HEK293T (cell line): ENCODE data around the gene FAM229A.
"Not testable (repeated sequence)": the region's sequence is repeated elsewhere in the genome, so short reads cannot be mapped to it uniquely, and the experiment has no call there.

ENCODE experiments used
- CTCF ChIA-PET: fragments of 350-600 bp; formaldehyde crosslinking; extraction: SDS; loops from one replicate; lab custom pipeline; 2021; ENCODE audit warnings: antibody characterized with exemption, inconsistent platforms; lab: Yijun Ruan, JAX
- POLR2A ChIA-PET: fragments of 350-600 bp; formaldehyde crosslinking; extraction: SDS; loops from one replicate; lab custom pipeline; 2020; ENCODE audit warnings: antibody characterized with exemption, inconsistent platforms; lab: Yijun Ruan, JAX
- DNase-seq: peaks from one replicate; pipeline ENCODE4 v3.0.0; 2012; ENCODE audit warnings: mixed read lengths; ENCODE audit errors: extremely low spot score
- ARNT ChIP-seq: fragments of 450-650 bp; IDR thresholded peaks from 2 replicates; pipeline ENCODE4 v1.6.1; 2017; ENCODE audit warnings: mild to moderate bottlenecking
- BHLHE40 ChIP-seq: fragments of 450-650 bp; IDR thresholded peaks from 2 replicates; pipeline ENCODE4 v1.6.1; 2016; ENCODE audit warnings: mild to moderate bottlenecking, moderate library complexity, borderline replicate concordance
- CTBP1 ChIP-seq: fragments of 450-650 bp; IDR thresholded peaks from 2 replicates; pipeline ENCODE4 v1.6.1; 2016; ENCODE audit warnings: borderline replicate concordance
- ELF4 ChIP-seq: fragments of 450-650 bp; IDR thresholded peaks from 2 replicates; pipeline ENCODE4 v1.6.1; 2017; ENCODE audit warnings: antibody characterized with exemption
- FOXA1 ChIP-seq: fragments of 450-650 bp; IDR thresholded peaks from 2 replicates; pipeline ENCODE4 v1.6.1; 2016; ENCODE audit warnings: mild to moderate bottlenecking
- FOXK2 ChIP-seq: fragments of 450-650 bp; IDR thresholded peaks from 2 replicates; pipeline ENCODE4 v1.6.1; 2016; ENCODE audit warnings: mild to moderate bottlenecking
- FOXM1 ChIP-seq: fragments of 450-650 bp; IDR thresholded peaks from 2 replicates; pipeline ENCODE4 v1.6.1; 2017; ENCODE audit warnings: mild to moderate bottlenecking, borderline replicate concordance
- HDGF ChIP-seq: fragments of 450-650 bp; IDR thresholded peaks from 2 replicates; pipeline ENCODE4 v1.6.1; 2017; ENCODE audit warnings: antibody characterized with exemption, borderline replicate concordance
- L3MBTL2 ChIP-seq: fragments of 450-650 bp; conservative IDR thresholded peaks from 2 replicates; pipeline ENCODE4 v1.6.1; 2016; ENCODE audit warnings: mild to moderate bottlenecking
- LEF1 ChIP-seq: fragments of 450-650 bp; IDR thresholded peaks from 2 replicates; pipeline ENCODE4 v1.6.1; 2017; ENCODE audit warnings: mild to moderate bottlenecking, borderline replicate concordance
- NFRKB ChIP-seq: fragments of 450-650 bp; IDR thresholded peaks from 2 replicates; pipeline ENCODE4 v1.6.1; 2016; ENCODE audit warnings: mild to moderate bottlenecking, moderate library complexity
- PKNOX1 ChIP-seq: fragments of 450-650 bp; IDR thresholded peaks from 2 replicates; pipeline ENCODE4 v1.6.1; 2016
- SP1 ChIP-seq: fragments of 450-650 bp; IDR thresholded peaks from 2 replicates; pipeline ENCODE4 v1.6.1; 2017
- SUZ12 ChIP-seq: fragments of 450-650 bp; IDR thresholded peaks from 2 replicates; pipeline ENCODE4 v1.6.1; 2016; ENCODE audit warnings: mild to moderate bottlenecking
- TARDBP ChIP-seq: fragments of 450-650 bp; IDR thresholded peaks from 2 replicates; pipeline ENCODE4 v1.6.1; 2016
- ZNF384 ChIP-seq: fragments of 450-650 bp; IDR thresholded peaks from 2 replicates; pipeline ENCODE4 v1.6.1; 2016

The FAM229A gene

GRCh38 chr1:32357614-32358013 is 4.7 kb downstream of the FAM229A start:
- ChIA-PET POLR2A (interaction anchor here (1.1 kb wide), 1 partner anchor 21 kb away, joined by 3 read pairs; the partner anchor contains the start of gene MARCKSL1), CTCF (no interaction called here)
- TF ChIP-seq LEF1 (0 out of 2 replicates have a peak, but pooled peaks have one; percentile 43), L3MBTL2 (no peak)
- DNase-seq, result no peak

- ChIA-PET POLR2A (interaction anchor here (6.2 kb wide), 1 partner anchor 20 kb away, joined by 33 read pairs; the partner anchor contains the start of gene MARCKSL1), CTCF (no interaction called here)
- no peak for DNase-seq
- peak; percentile 32; the same call in 1 of the 2 replicates for TF ChIP-seq TARDBP
- no peak for TF ChIP-seq PKNOX1
Measured at GRCh38 chr1:32356478-32356877, 5.8 kb downstream of the FAM229A start.

GRCh38 chr1:32355778-32356177 is 6.5 kb downstream of the FAM229A start:
- CTCF ChIA-PET, DNase-seq: not testable (repeated sequence)
- POLR2A ChIA-PET, result interaction anchor here (6.2 kb wide), 1 partner anchor 20 kb away, joined by 33 read pairs; the partner anchor contains the start of gene MARCKSL1

GRCh38 chr1:32353886-32354570 is 8.3 kb downstream of the FAM229A start:
- ChIA-PET CTCF (no interaction called here), POLR2A (interaction anchor here (0.7 to 6.2 kb wide), 5 partner anchors 9 to 57 kb away, joined by 3 to 33 read pairs (median 3); partner anchors contain the start of genes BSDC1, MARCKSL1 and TSSK3)
- no peak for TF ChIP-seq ZNF384
- TF ChIP-seq CTBP1, result no peak
- TF ChIP-seq FOXK2, result no peak
- TF ChIP-seq L3MBTL2, result no peak
- TF ChIP-seq ARNT, result no peak
- TF ChIP-seq LEF1, result no peak
- TF ChIP-seq HDGF, result no peak
- no peak for TF ChIP-seq ELF4
- no peak for TF ChIP-seq NFRKB
- no peak for TF ChIP-seq TARDBP
- no peak for DNase-seq

- DNase-seq, result no peak
- CTCF ChIA-PET, result interaction anchor here (1.3 kb wide), 1 partner anchor 62 kb away, joined by 3 read pairs; no protein-coding TSS in a partner anchor
- POLR2A ChIA-PET, result interaction anchor here (0.8 to 6.2 kb wide), 3 partner anchors 9 to 41 kb away, joined by 3 to 33 read pairs (median 4); partner anchors contain the start of genes BSDC1, MARCKSL1 and TSSK3
- TF ChIP-seq TARDBP (no peak), L3MBTL2 (no peak), PKNOX1 (no peak), SP1 (no peak), ZNF384 (no peak), FOXM1 (no peak), HDGF (no peak), FOXA1 (no peak)
Measured at GRCh38 chr1:32353431-32353830, 8.9 kb downstream of the FAM229A start.

- TF ChIP-seq FOXM1 (no peak), SP1 (no peak), ZNF384 (no peak), ELF4 (no peak), PKNOX1 (no peak), TARDBP (no peak), FOXA1 (no peak), SUZ12 (no peak), L3MBTL2 (no peak), CTBP1 (no peak), BHLHE40 (no peak), HDGF (no peak), ARNT (no peak), NFRKB (no peak)
- CTCF ChIA-PET, result interaction anchor here (0.5 to 1.3 kb wide), 3 partner anchors 17 to 1551 kb away, joined by 3 read pairs; partner anchors contain the start of gene MARCKSL1
- DNase-seq, result no peak
- POLR2A ChIA-PET, result interaction anchor here (0.9 to 6.2 kb wide), 6 partner anchors 13 to 279 kb away, joined by 3 to 33 read pairs (median 4); partner anchors contain the start of genes BSDC1, MARCKSL1 and ZBTB8B
Measured at GRCh38 chr1:32352831-32353383, 9.4 kb downstream of the FAM229A start.
